ENCODE measurements around the gene USP46. TPM values are rescaled to one million over a fixed set of nuclear protein-coding genes. Genes with fewer than 3 reads are reported as not detected.
A peak's percentile ranks its signal among the peaks of the same experiment; 100 is the strongest.

USP46 gene
- total RNA-seq, 4 donors from 2014 or later, result 7.4 to 19.8 (median 9.4) TPM

DNA sequence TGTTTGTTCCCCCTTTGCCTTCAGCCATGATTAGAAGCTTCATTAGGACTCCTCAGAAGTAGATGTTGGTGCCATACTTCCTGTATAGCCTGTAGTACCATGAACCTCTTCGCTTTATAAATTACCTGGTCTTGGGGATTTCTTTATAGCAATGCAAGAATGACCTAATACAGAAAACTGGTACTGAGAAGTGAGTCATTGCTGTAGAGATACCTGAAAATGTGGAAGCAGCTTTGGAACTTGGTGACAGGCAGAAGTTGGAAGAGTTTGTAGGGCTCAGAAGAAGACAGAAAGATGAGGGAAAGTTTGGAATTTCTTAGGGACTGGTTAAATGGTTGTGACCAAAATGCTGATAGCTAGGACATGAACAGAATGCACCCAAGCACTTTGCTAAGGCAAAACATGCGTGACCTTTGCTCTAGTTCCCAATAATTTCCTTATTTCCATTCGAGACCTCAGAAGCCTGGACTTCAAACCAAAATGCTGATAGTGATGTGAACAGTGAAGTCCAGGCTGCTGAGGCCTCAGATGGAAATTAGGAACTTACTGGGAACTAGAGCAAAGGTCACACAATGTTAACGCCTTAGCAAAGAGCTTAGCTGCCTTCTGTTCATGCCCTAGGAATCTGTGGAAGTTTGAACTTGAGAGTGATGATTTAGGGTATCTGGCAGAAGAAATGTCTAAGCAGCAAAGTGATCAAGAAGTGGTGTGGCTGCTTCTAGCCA lies 3.0 kb upstream of the USP46 start:
- DNase-seq, result no peak
- no peaks in the 10 kb centered on the region for H3K27me3 ChIP-seq
- peak overlapping the region in 1 of 4 donors; percentile 3 for H3K27ac ChIP-seq
- no peak overlapping the region for H3K4me3 ChIP-seq
- H3K36me3 ChIP-seq, result no peaks in the 10 kb centered on the region
- TF ChIP-seq, protein P1, sequence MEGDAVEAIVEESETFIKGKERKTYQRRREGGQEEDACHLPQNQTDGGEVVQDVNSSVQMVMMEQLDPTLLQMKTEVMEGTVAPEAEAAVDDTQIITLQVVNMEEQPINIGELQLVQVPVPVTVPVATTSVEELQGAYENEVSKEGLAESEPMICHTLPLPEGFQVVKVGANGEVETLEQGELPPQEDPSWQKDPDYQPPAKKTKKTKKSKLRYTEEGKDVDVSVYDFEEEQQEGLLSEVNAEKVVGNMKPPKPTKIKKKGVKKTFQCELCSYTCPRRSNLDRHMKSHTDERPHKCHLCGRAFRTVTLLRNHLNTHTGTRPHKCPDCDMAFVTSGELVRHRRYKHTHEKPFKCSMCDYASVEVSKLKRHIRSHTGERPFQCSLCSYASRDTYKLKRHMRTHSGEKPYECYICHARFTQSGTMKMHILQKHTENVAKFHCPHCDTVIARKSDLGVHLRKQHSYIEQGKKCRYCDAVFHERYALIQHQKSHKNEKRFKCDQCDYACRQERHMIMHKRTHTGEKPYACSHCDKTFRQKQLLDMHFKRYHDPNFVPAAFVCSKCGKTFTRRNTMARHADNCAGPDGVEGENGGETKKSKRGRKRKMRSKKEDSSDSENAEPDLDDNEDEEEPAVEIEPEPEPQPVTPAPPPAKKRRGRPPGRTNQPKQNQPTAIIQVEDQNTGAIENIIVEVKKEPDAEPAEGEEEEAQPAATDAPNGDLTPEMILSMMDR (IDR thresholded peaks at IDR 0.05), result no peak
- no peak for TF ChIP-seq POLR2A (IDR thresholded peaks at IDR 0.05)
- H3K9me3 ChIP-seq, result no peaks in the 10 kb centered on the region
- H3K4me1 ChIP-seq, result peaks cover 0 to 15% (median 1%) of the 10 kb centered on the region in 4 donors

DNA sequence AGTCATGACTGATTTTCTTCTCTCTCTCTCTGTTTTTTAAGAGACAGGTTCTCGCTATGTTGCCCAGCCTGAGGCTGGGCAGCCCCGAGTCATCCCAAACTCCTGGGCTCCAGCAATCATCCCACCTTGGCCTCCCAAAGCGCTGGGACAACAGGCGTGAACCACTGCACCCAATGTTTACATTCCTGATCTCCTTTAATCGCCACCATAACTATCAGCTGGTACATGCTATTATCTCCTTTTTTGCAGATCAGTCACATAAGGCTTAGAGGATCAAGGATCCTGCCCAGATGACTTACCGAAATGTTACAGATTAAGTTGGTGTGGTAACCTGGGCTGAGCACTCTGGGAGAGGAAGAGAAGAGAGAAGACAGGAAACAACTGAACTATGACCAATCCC lies 1.5 kb upstream of the USP46 start:
- Histone ChIP-seq H3K4me1 (peaks cover 0 to 15% (median 1%) of the 10 kb centered on the region in 4 donors), H3K27me3 (no peaks in the 10 kb centered on the region), H3K9me3 (no peaks in the 10 kb centered on the region), H3K27ac (peak overlapping the region in 1 of 4 donors; percentile 96), H3K4me3 (peak overlapping the region in 1 of 4 donors; percentile 86), H3K36me3 (no peaks in the 10 kb centered on the region)
- no peak for TF ChIP-seq POLR2A (IDR thresholded peaks at IDR 0.05)
- TF ChIP-seq, protein P1 (IDR thresholded peaks at IDR 0.05), result no peak
- DNase-seq, result no peak

DNA sequence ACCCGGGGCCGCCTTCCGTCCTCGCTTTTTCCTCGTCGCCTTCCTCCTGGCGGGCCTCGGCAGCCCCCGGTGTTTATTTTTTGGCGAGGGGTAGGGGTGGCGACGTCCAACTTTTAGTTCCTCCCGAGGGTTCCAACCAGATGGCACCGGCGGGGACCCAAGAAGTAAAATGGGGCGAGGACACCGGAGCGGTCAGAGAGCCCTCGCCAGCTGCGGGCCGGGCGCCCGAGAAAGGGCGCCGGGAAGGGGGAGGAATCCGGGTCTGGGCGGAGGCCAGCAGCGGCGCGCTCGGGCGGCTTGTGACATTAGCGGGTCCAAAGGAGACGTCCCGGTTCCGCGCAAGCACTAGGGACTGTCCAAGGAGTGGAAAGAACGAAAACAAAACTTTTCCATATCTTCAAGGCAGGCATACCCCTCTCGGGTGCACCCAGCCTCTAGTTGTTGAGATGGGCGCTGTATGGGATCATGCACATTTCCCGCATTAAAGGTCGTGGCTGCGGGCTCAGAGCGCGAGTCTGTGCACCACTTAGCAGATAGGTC lies 691 bp upstream of the USP46 start:
- H3K27me3 ChIP-seq, result no peaks in the 10 kb centered on the region
- H3K4me3 ChIP-seq, result peak overlapping the region; percentile 71 to 90 (median 80)
- H3K27ac ChIP-seq, result peak overlapping the region; percentile 77 to 96 (median 94)
- peak; percentile 39 to 81 (median 80) for DNase-seq
- peaks cover 0 to 15% (median 1%) of the 10 kb centered on the region in 4 donors for H3K4me1 ChIP-seq
- TF ChIP-seq, protein P1 (IDR thresholded peaks at IDR 0.05), result no peak
- peak in 1 of 2 donors; percentile 10 for TF ChIP-seq POLR2A (IDR thresholded peaks at IDR 0.05)
- no peaks in the 10 kb centered on the region for H3K36me3 ChIP-seq
- no peaks in the 10 kb centered on the region for H3K9me3 ChIP-seq

DNA sequence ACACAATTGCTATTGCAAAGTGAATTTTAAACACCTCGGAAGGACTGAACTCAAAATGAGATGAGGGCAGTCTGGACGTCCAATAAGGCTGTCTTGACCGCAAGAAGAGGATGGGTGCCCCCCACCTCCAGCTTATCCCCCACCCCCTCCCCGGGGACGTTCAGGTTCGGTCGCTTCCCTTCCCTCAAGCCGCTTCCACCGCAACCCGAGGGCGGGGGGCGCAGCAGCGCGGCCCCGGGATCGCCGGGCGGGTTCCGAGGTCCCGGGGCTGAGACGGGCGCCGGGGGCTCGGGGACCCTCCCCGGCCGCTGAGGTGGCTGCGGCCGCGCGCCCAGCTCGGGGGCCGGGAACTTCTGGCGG lies 480 bp downstream of the USP46 start:
- Histone ChIP-seq H3K27ac (peak overlapping the region; percentile 77 to 96 (median 94)), H3K27me3 (no peaks in the 10 kb centered on the region), H3K4me3 (peak overlapping the region; percentile 71 to 90 (median 80)), H3K36me3 (no peaks in the 10 kb centered on the region), H3K4me1 (peaks cover 0 to 15% (median 1%) of the 10 kb centered on the region in 4 donors), H3K9me3 (no peaks in the 10 kb centered on the region)
- DNase-seq, result peak in 1 of 3 donors; percentile 53
- no peak for TF ChIP-seq POLR2A (IDR thresholded peaks at IDR 0.05)
- TF ChIP-seq, protein P1 (IDR thresholded peaks at IDR 0.05), result no peak

DNA sequence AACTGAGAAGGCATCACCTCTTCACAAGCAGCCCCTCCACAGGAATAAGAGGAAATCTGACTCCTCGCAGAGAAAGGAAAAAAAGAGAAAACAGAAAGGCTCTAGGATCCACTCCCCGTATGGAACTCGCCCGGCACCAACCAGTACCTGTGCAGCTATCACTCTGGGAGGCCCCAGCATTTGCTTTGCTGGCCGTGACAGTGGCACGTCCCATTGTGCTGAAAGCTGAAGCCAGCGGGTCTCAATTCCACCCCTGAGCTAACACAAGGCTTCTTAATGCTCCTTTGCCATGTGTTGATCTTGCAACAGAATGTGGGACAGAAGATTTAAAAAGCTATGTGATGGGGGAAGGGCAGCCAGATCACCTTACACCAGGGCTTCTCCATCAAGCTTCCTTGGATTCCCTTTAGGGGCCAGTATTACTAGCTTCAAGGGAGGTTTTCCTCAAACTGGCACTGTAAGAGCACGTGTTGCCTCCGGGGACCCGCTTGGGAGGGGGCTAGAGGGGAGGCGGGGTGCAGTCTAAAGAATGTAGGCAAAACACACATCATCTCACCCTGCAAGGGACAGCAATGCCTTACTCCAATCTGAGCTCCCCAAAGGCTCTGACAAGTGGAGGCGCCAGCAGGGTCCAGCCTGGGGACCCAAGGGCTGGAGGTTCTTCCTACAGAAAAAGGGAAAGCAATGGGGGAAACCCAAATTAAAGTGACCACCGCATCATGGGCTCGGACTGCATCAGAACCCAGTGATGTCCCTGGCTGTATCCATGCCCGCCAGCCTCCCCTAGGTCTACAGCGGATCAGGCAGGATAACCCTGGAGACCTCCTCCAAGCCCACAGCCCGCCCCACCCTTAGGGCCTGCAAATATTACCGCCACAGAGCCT lies 1.2 kb downstream of the USP46 start:
- Histone ChIP-seq H3K4me3 (peak overlapping the region in 3 of 4 donors; percentile 71 to 90 (median 86)), H3K9me3 (no peaks in the 10 kb centered on the region), H3K27ac (no peak overlapping the region), H3K4me1 (peaks cover 0 to 15% (median 1%) of the 10 kb centered on the region in 4 donors), H3K36me3 (no peaks in the 10 kb centered on the region), H3K27me3 (no peaks in the 10 kb centered on the region)
- TF ChIP-seq, protein P1 (IDR thresholded peaks at IDR 0.05), result no peak
- TF ChIP-seq POLR2A (IDR thresholded peaks at IDR 0.05), result no peak
- no peak for DNase-seq

Data from Peyer's patch (tissue), 4 donors.